Ishikawa (cell line): ENCODE data around the gene CD180.

Experiments
- CEBPB ChIP-seq: IDR thresholded peaks from 2 replicates; pipeline ENCODE4 v1.6.1; 2012
- EGR1 ChIP-seq: IDR thresholded peaks from 2 replicates; pipeline ENCODE4 v1.6.1; 2012
- EP300 ChIP-seq: IDR thresholded peaks from 2 replicates; pipeline ENCODE4 v1.6.1; 2012; ENCODE audit warnings: borderline replicate concordance
- FOXM1 ChIP-seq: IDR thresholded peaks from 2 replicates; pipeline ENCODE4 v1.6.1; 2012; ENCODE audit warnings: low read depth, borderline replicate concordance
- NFIC ChIP-seq: IDR thresholded peaks from 2 replicates; pipeline ENCODE4 v1.6.1; 2012
- RAD21 ChIP-seq: IDR thresholded peaks from 2 replicates; pipeline ENCODE4 v1.6.1; 2012; ENCODE audit warnings: low read depth
- REST ChIP-seq: IDR thresholded peaks from 2 replicates; pipeline ENCODE4 v1.6.1; 2012; ENCODE audit warnings: low read depth, mild to moderate bottlenecking
- TF ChIP-seq, protein P1 (sequence below): IDR thresholded peaks from 2 replicates; pipeline ENCODE4 v1.6.1; 2012

DNA sequence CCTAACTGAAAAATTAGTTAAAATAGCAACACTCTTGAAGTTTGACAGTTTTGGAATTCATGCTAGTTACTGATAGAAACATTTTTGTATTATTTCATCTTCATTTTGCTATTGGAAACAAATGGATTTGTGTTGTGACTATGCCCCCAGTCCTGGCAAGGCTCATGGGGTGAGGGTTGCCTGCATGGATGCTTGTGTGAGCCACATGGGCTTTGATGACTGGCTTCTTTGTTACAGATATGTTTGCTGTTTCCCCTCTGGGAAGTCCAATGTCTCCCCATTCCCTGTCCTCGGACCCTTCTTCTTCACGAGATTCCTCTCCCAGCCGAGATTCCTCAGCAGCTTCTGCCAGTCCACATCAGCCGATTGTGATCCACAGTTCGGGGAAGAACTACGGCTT is 44.2 kb downstream of the CD180 start:
- TF ChIP-seq NFIC (no peak), FOXM1 (no peak), REST (no peak), CEBPB (no peak), RAD21 (no peak), EP300 (no peak), EGR1 (no peak)
- TF ChIP-seq, protein P1, sequence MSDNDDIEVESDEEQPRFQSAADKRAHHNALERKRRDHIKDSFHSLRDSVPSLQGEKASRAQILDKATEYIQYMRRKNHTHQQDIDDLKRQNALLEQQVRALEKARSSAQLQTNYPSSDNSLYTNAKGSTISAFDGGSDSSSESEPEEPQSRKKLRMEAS, result no peak
